Progenitor cell of endocrine pancreas (in vitro differentiated cells): Measurements from ENCODE around the gene ISYNA1. TPM values are rescaled to one million over a fixed set of nuclear protein-coding genes. Genes with fewer than 3 reads are reported as not detected.

ENCODE experiments used
- DNase-seq: peaks from one replicate; pipeline ENCODE4 v3.0.0; 2021; ENCODE audit warnings: low spot score; ENCODE audit not compliant: unreplicated experiment
- H3K27ac Mint-ChIP-seq: 2 replicates; pipeline ENCODE4 v1.8.0; 2021; ENCODE audit warnings: mild to moderate bottlenecking, moderate library complexity, mixed read lengths
- H3K27me3 Mint-ChIP-seq: 2 replicates; pipeline ENCODE4 v1.8.0; 2021; ENCODE audit warnings: mixed read lengths
- H3K36me3 Mint-ChIP-seq: 2 replicates; pipeline ENCODE4 v1.8.0; 2022; ENCODE audit warnings: mixed read lengths; ENCODE audit not compliant: insufficient read depth
- H3K4me1 Mint-ChIP-seq: 2 replicates; pipeline ENCODE4 v1.8.0; 2021; ENCODE audit warnings: low read depth, mixed read lengths
- H3K4me3 Mint-ChIP-seq: 2 replicates; pipeline ENCODE4 v1.8.0; 2021; ENCODE audit warnings: low read depth, mild to moderate bottlenecking, moderate library complexity, mixed read lengths
- H3K9me3 Mint-ChIP-seq: 2 replicates; pipeline ENCODE4 v1.8.0; 2021; ENCODE audit warnings: low read depth, mixed read lengths
- total RNA-seq: library from RNA; stranded (reverse); gene quantifications from 2 replicates; pipeline ENCODE4 v1.2.1, GENCODE V29; 2021
- TF ChIP-seq, protein P1 (sequence below): fragments of 200-600 bp; sonication (generic); IDR thresholded peaks from one replicate; pipeline ENCODE4 v1.5.0; 2021; ENCODE audit warnings: antibody characterized with exemption, mild to moderate bottlenecking; ENCODE audit not compliant: unreplicated experiment

The ISYNA1 gene
- total RNA-seq, 1 donor from 2014 or later = 234 TPM

DNA sequence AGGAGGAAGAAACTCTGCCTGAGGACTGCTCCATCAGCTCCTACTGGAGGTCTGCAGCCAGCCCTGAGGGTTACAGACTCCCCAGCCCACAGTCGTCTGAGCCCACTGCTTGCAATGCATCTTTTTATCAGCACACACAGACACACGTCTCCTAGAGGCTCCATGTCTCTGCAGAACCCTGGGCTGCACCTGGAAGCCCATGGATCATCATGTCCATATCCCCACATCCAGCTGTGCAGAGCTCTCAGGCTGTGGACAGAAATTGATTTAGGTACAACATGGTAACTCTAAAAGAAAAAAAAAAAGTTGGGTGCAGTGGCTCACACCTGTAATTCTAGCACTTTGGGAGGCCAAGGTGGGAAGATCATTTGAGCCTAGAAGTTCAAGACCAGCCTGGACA, 32.9 kb upstream of the ISYNA1 start:
- Mint-ChIP-seq H3K36me3 (no peaks in the 10 kb centered on the region), H3K27me3 (no peaks in the 10 kb centered on the region)

DNA sequence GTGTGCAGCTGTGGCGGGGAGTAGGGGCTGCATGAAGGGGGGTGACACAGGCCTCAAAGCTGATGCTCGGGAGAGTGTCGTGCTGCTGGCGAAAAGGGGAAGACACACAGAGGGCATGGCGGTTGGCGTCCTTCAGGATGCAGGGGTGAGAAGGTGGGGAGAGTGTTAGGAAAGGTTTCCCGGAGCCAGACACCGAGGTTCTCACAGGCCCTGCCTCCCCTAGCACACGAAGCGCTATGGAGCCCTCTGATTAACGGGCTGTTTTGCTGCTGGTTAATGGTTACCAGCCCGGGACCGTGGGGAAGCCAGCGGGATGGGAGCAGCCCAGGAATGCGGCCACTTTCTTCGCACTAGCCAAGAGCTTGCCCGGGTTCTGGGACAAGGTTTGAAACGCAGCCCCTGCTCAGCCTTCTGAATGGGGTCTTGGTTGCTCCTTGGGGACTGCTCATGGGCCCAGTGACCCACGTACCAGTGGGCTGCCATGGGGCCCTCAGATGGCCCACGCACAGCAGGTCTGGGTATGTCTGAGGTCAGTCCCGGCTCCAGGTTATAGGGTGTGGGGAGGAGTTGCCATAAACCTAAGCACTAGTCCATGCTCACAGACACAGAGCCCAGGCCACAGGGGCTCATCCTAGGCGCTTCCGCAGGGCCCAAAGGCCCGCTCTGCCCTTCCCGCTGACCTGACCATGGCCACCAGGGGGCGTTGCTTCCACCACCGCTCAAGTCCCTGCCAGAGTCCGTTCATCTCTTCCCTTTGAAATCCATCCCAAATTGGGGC, 31.3 kb upstream of the ISYNA1 start:
- H3K27ac Mint-ChIP-seq = peak overlapping the region; percentile 95

More for the DNA sequence above, 32.9 kb upstream of the ISYNA1 start:
- DNase-seq = no peak
- Mint-ChIP-seq H3K4me3 (no peak overlapping the region), H3K4me1 (peaks cover 19% of the 10 kb centered on the region), H3K27ac (no peak overlapping the region), H3K9me3 (no peaks in the 10 kb centered on the region)
- TF ChIP-seq, protein P1, sequence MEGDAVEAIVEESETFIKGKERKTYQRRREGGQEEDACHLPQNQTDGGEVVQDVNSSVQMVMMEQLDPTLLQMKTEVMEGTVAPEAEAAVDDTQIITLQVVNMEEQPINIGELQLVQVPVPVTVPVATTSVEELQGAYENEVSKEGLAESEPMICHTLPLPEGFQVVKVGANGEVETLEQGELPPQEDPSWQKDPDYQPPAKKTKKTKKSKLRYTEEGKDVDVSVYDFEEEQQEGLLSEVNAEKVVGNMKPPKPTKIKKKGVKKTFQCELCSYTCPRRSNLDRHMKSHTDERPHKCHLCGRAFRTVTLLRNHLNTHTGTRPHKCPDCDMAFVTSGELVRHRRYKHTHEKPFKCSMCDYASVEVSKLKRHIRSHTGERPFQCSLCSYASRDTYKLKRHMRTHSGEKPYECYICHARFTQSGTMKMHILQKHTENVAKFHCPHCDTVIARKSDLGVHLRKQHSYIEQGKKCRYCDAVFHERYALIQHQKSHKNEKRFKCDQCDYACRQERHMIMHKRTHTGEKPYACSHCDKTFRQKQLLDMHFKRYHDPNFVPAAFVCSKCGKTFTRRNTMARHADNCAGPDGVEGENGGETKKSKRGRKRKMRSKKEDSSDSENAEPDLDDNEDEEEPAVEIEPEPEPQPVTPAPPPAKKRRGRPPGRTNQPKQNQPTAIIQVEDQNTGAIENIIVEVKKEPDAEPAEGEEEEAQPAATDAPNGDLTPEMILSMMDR = no peak

DNA sequence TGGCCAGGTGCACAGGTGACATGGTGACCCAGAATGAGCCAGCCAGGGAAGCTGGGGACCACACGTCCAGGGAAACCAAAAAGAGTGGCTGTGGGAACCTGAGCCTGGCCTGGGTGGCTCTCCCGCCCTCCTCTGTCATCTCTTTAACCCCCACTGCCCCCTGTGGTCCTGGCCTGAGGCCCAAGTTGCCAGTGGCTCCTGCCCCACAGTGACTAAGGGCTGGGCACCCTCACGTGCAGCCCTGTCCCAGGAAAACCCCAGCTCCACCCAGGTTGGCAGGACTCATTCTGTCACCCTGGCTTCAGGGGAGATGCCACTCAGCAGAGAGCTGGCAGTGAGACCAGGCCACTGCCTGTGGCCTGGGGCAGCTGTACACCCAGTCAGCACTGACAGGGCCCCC, 30.6 kb upstream of the ISYNA1 start:
- Mint-ChIP-seq H3K9me3 (no peaks in the 10 kb centered on the region), H3K4me3 (no peak overlapping the region), H3K36me3 (peaks cover 8% of the 10 kb centered on the region), H3K4me1 (peaks cover 15% of the 10 kb centered on the region), H3K27ac (no peak overlapping the region), H3K27me3 (no peaks in the 10 kb centered on the region)
- TF ChIP-seq, protein P1 = no peak
- no peak for DNase-seq

More for the DNA sequence above, 31.3 kb upstream of the ISYNA1 start:
- Mint-ChIP-seq H3K9me3 (no peaks in the 10 kb centered on the region), H3K27me3 (no peaks in the 10 kb centered on the region), H3K4me1 (peaks cover 15% of the 10 kb centered on the region), H3K36me3 (peaks cover 7% of the 10 kb centered on the region), H3K4me3 (peak overlapping the region; percentile 9)
- DNase-seq = peak; percentile 59
- TF ChIP-seq, protein P1 = peak; percentile 92

DNA sequence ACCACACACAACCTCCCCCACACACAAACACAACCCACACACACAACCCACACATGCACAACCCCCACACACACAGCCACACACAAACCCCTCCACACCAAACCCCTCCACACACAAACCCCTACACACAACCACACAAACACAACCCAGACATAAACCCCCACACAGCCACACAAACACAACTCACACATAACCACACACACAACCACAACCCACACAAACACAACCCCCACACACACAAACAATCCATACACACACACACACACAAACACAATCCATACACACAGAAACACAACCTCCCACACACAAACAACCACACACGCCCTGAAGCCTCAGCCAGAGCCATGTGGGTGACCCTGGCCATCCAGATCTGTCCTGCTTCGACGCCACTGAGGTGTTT, 30.0 kb upstream of the ISYNA1 start:
- H3K4me1 Mint-ChIP-seq = peaks cover 15% of the 10 kb centered on the region
- peaks cover 8% of the 10 kb centered on the region for H3K36me3 Mint-ChIP-seq
- no peak for DNase-seq
- TF ChIP-seq, protein P1 = no peak
- H3K9me3 Mint-ChIP-seq = no peaks in the 10 kb centered on the region
- H3K27ac Mint-ChIP-seq = peak overlapping the region; percentile 67
- no peaks in the 10 kb centered on the region for H3K27me3 Mint-ChIP-seq
- no peak overlapping the region for H3K4me3 Mint-ChIP-seq

DNA sequence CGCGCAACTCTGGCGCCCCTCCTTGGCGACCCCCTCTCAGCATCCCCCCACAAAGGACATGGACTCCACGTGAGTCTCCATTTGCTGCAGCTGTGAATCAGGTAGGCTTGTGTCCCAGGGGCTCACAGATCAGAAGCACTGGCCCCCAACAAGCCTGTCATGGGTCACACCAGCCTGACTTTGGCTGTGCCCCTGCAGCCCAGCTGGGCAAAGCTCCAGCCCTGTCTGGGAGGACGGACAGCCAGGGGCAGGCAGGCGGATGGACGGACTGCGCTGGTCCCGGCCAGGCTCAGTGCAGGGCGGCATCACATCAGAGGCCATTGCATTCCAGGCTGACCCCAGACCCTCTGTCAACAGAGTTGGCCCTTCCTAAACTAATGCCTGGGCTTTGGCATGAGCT, 28.4 kb upstream of the ISYNA1 start:
- TF ChIP-seq, protein P1 = no peak
- H3K27me3 Mint-ChIP-seq = no peaks in the 10 kb centered on the region
- H3K36me3 Mint-ChIP-seq = peaks cover 13% of the 10 kb centered on the region
- H3K9me3 Mint-ChIP-seq = no peaks in the 10 kb centered on the region
- H3K4me1 Mint-ChIP-seq = peaks cover 15% of the 10 kb centered on the region
- no peak overlapping the region for H3K4me3 Mint-ChIP-seq
- DNase-seq = no peak
- H3K27ac Mint-ChIP-seq = no peak overlapping the region
